Natural killer cell treated with Interleukin-12 subunit alpha and Interleukin-12 subunit beta and Interleukin-15 and Interleukin-18, amount 100 ng/mL, for 72 hours (primary cell): ENCODE measurements around the gene CATSPER1. TPM values are rescaled to one million over a fixed set of nuclear protein-coding genes. Genes with fewer than 3 reads are reported as not detected.

ENCODE experiments used
- ATAC-seq, 2 donors: fragments of 150-1000 bp; cut with Tn5 transposase in 1 of 2; sonication (Bioruptor Pico), chemical (Tn5 transposase) in 1 of 2; 2 replicates each; pipeline ENCODE4 v1.10.0; 2021
- DNase-seq: peaks from one replicate; pipeline ENCODE4 v3.0.0; 2022; ENCODE audit warnings: low spot score
- H3K27ac Mint-ChIP-seq, 2 donors: 1 replicate in 1 of 2; 2 replicates in 1 of 2; pipeline ENCODE4 v1.8.0; 2022; ENCODE audit warnings: mixed read lengths in 2 of 2, mild to moderate bottlenecking in 1 of 2, moderate library complexity in 1 of 2
- H3K27me3 Mint-ChIP-seq, 2 donors: 1 replicate in 1 of 2; 2 replicates in 1 of 2; pipeline ENCODE4 v1.8.0; 2022; ENCODE audit warnings: mixed read lengths in 2 of 2
- H3K36me3 Mint-ChIP-seq: one replicate; pipeline ENCODE4 v1.8.0; 2022; ENCODE audit warnings: mixed read lengths
- H3K4me1 Mint-ChIP-seq, 2 donors: 1 replicate in 1 of 2; 2 replicates in 1 of 2; pipeline ENCODE4 v1.8.0; 2022; ENCODE audit warnings: low read depth in 2 of 2, mixed read lengths in 2 of 2, mild to moderate bottlenecking in 1 of 2
- H3K4me3 Mint-ChIP-seq: one replicate; pipeline ENCODE4 v1.8.0; 2022; ENCODE audit warnings: mixed read lengths
- H3K9me3 Mint-ChIP-seq: 2 replicates; pipeline ENCODE4 v1.8.0; 2022; ENCODE audit warnings: mixed read lengths
- total RNA-seq, 2 donors: library from RNA; stranded (reverse); gene quantifications; one replicate each; pipeline ENCODE4 v1.2.3, GENCODE V29; 2022

The CATSPER1 gene
- total RNA-seq, 2 donors from 2014 or later = 1.5 to 8.8 TPM

DNA sequence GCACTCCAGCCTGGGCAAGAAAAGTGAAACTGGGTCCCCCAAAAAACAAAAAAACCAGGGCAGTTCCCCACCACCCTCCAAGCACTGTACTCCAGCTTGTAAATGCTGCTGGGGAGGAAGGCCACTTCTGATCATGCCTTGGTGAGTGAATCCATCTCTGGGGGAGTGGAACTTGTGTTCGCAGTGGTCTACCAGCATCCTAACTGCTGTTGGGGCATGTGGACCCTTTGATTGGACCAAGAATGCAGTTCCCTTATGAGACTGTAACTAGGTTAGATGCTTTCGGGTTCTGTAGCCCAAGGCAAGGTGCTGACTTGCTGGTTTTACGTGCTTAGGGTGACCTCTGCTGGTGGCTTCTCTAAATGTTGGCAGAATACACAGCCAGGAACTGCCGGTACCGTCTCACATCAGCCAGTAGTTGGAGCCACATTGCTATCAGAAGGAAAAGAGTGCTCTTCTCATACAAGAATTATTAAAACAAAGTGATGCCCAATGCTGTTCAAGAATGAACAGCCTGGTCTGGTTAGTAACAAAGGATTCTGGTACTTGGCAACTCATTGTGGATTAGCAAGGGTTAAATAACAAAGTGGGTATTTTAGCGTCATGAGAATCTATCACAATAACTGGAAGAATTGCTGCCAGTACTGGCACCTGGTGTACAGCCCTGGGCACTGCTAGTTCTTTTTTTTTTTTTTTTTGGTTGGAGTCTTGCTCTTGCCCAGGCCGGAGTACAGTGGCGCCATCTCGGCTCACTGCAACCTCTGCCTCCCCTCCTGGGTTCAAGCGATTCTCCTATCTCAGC, 37.3 kb downstream of the CATSPER1 start:
- H3K36me3 Mint-ChIP-seq = peaks cover 6% of the 10 kb centered on the region
- peak; percentile 89 for DNase-seq
- peak; percentile 99 to 100 for ATAC-seq
- peaks cover 6 to 7% of the 10 kb centered on the region in 2 donors for H3K4me1 Mint-ChIP-seq
- no peaks in the 10 kb centered on the region for H3K9me3 Mint-ChIP-seq
- no peak overlapping the region for H3K4me3 Mint-ChIP-seq
- H3K27me3 Mint-ChIP-seq = no peaks in the 10 kb centered on the region
- peak overlapping the region in 1 of 2 donors; percentile 12 for H3K27ac Mint-ChIP-seq

DNA sequence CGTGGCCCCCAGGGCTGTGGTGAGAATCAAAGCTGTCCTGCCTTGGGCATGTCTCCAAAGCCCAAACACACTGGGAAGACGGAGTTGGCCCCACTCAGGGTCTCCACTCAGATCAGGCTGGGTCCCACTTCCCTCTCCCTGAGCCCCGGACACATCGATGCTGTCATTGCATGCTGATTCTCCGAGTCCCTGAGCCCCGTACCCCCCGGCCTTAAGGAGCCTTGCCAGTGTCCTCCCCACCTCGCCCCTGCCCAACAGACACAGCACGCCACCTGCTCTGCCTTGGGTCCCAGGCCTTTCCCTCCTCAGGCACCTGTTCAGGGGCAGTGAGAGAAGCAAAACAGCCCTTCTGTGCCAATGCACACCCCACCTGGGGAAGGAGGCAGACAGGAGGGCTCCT, 38.9 kb downstream of the CATSPER1 start:
- H3K27ac Mint-ChIP-seq = no peak overlapping the region
- no peak overlapping the region for H3K4me3 Mint-ChIP-seq
- ATAC-seq = no peak

GRCh38 chr11:65983589-65983987, 42.7 kb downstream of the CATSPER1 start:
- H3K27me3 Mint-ChIP-seq = no peaks in the 10 kb centered on the region
- H3K9me3 Mint-ChIP-seq = no peaks in the 10 kb centered on the region
- DNase-seq = no peak
- no peak overlapping the region for H3K4me3 Mint-ChIP-seq
- ATAC-seq = no peak
- H3K27ac Mint-ChIP-seq = no peak overlapping the region
- H3K36me3 Mint-ChIP-seq = no peaks in the 10 kb centered on the region
- H3K4me1 Mint-ChIP-seq = no peaks in the 10 kb centered on the region

More for the DNA sequence above, 38.9 kb downstream of the CATSPER1 start:
- H3K9me3 Mint-ChIP-seq = no peaks in the 10 kb centered on the region
- H3K27me3 Mint-ChIP-seq = no peaks in the 10 kb centered on the region
- H3K36me3 Mint-ChIP-seq = peaks cover 6% of the 10 kb centered on the region
- DNase-seq = no peak
- H3K4me1 Mint-ChIP-seq = peaks cover 6 to 7% of the 10 kb centered on the region in 2 donors

- Mint-ChIP-seq H3K27ac (no peak overlapping the region), H3K4me1 (no peaks in the 10 kb centered on the region), H3K27me3 (no peaks in the 10 kb centered on the region), H3K9me3 (no peaks in the 10 kb centered on the region), H3K36me3 (no peaks in the 10 kb centered on the region), H3K4me3 (no peak overlapping the region)
- no peak for DNase-seq
- no peak for ATAC-seq
Observed at GRCh38 chr11:65982824-65983588, 43.3 kb downstream of the CATSPER1 start.

DNA sequence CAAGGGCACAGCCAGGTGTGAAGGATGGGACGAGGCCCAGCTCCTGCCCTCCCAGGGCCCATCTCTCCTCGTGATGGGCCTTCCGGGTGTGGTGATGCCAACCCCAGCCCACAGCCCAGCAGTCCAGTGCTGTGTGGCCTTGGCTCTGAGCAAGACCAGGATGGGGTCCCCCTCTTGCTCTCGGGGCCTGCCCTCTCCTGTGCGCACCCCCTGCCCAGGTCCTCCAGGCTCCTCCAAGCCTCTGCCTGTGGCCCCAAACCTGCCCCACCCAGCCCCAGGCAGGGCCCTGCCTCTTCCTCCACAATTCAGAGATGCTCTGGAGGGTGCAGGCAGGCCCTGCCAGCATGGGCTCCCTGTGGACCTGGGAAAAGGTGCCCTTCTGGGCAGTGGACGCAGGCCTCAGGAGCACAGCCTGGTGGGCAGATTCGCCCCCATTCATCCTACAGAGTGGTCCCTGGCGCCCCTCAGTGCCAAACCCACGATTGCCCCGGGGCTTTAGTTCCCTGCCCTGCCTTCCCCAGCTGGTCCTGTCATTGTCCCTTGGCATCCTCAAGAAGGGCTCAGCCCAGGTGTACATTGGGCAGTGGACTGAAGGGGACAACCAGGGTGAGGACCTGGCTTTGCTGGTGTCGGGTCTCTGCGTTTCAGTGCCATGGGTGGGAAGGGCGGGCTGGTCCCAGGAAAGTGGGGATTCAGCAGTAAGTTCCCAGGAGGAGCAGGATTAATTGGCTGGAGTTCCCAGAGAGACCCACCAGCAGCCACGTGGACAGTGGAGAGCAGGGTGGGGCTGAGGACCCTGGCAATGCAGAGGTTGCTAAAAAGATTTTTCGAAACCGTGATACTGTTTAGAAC, 44.1 kb downstream of the CATSPER1 start:
- DNase-seq = no peak
- Mint-ChIP-seq H3K36me3 (no peaks in the 10 kb centered on the region), H3K27ac (no peak overlapping the region), H3K27me3 (no peaks in the 10 kb centered on the region), H3K9me3 (no peaks in the 10 kb centered on the region), H3K4me1 (no peaks in the 10 kb centered on the region), H3K4me3 (no peak overlapping the region)
- peak in 1 of 2 donors; percentile 34 for ATAC-seq

DNA sequence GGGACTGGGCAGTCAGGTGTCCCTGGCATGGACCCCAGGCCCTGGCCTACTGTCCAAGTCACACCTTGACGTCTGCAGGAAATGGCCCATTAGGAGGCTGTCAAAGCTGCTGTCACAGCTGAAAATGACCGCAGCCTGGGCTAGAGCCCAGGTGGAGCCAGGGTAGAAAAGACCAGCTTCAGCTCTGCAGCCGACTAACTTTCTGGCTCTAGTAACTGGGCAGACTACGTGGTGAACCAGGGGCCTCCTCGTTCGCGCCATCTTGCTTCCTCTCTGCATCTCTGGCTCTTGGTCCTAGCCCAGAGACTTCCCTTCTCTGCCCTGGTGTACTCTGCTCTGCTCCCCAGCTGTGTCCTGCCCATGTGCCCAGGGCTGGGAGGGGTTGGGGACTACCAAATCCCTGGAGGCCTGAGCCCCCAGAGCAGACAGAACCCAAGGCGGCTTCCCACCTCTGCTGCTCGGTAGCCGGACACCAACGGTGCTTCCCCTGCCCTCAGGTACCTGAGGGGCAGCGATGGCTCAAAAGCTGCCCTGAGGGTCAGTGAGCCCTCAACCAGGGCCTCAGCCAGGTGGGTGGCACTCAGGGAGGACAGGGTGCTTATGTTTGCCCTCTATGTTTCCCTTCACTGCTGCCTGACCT, 45.1 kb downstream of the CATSPER1 start:
- no peak overlapping the region for H3K27ac Mint-ChIP-seq
- H3K4me1 Mint-ChIP-seq = peaks cover 5 to 7% of the 10 kb centered on the region in 2 donors
- H3K4me3 Mint-ChIP-seq = no peak overlapping the region
- DNase-seq = no peak
- no peaks in the 10 kb centered on the region for H3K9me3 Mint-ChIP-seq
- no peaks in the 10 kb centered on the region for H3K36me3 Mint-ChIP-seq
- no peak for ATAC-seq
- no peaks in the 10 kb centered on the region for H3K27me3 Mint-ChIP-seq

DNA sequence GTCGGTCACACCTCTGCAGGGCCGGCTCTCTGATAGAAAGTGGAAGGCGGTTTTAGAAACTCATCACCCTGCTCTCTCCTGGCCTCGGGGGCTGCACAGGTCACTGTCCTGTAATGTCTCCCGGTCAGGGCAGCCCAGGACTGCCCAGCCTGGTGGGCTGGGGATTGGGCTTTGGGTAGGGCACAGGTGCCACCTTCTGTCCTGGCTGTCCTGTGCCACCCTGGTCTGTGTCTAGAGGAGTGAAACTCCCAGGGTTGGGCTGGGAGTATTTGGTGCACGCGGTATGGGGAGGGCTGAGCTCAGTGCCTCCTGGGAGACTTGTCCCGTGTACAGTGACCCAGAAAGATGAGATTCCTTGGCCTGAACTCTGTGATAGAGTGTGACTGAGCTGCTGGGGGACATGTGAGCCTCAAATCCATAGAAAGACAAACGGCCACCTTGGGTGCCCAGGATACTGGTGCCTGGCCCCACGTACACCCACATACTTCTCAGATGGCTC, 47.0 kb downstream of the CATSPER1 start:
- Mint-ChIP-seq H3K4me3 (no peak overlapping the region), H3K27ac (no peak overlapping the region)
- no peak for ATAC-seq

DNA sequence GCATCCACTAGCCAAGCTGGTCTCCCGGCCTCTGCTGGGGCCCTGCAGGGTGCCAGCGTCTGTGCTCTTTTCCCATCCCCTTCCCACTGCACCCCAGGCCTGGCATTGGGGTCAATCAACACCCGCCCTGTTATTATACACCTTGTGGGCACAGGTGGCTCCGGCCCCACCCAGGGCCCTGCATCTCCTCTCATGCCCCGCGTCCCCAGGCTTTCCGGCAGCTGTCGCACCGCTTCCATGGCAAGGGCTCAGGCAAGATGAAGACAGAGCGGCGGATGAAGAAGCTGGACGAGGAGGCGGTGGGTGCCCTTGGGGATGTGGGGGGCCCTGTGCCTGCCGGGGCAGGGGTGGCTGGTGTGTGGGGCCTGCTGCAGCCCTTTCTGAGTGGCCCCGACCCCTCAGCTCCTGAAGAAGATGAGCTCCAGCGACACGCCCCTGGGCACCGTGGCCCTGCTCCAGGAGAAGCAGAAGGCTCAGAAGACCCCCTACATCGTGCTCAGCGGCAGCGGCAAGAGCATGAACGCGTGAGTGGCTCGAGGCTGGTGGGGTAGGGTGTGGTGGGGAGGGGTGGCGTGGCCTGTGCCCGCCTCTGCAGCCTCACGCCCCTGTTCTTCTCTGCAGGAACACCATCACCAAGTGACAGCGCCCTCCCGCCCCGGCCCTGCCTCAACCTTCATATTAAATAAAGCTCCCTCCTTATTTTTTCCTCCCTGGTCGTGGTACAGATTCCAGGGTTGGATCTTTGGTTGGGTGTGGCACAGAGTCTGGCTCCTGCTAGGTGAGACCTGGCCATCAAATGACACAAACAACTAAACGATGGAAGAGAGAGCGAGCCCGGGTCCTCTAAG, 47.7 kb downstream of the CATSPER1 start:
- no peak for ATAC-seq
- Mint-ChIP-seq H3K4me3 (no peak overlapping the region), H3K36me3 (no peaks in the 10 kb centered on the region), H3K9me3 (no peaks in the 10 kb centered on the region), H3K27me3 (no peaks in the 10 kb centered on the region), H3K4me1 (peaks cover 12 to 15% of the 10 kb centered on the region in 2 donors), H3K27ac (no peak overlapping the region)
- DNase-seq = no peak

More for the DNA sequence above, 47.0 kb downstream of the CATSPER1 start:
- Mint-ChIP-seq H3K27me3 (no peaks in the 10 kb centered on the region), H3K36me3 (no peaks in the 10 kb centered on the region), H3K4me1 (peaks cover 12 to 15% of the 10 kb centered on the region in 2 donors), H3K9me3 (no peaks in the 10 kb centered on the region)
- DNase-seq = no peak

GRCh38 chr11:65977621-65978390, 48.5 kb downstream of the CATSPER1 start:
- H3K27ac Mint-ChIP-seq = no peak overlapping the region
- peaks cover 18 to 22% of the 10 kb centered on the region in 2 donors for H3K4me1 Mint-ChIP-seq
- DNase-seq (no peak), ATAC-seq (no peak)
- H3K4me3 Mint-ChIP-seq = no peak overlapping the region
- H3K36me3 Mint-ChIP-seq = peaks cover 7% of the 10 kb centered on the region
- H3K9me3 Mint-ChIP-seq = no peaks in the 10 kb centered on the region
- H3K27me3 Mint-ChIP-seq = no peaks in the 10 kb centered on the region

DNA sequence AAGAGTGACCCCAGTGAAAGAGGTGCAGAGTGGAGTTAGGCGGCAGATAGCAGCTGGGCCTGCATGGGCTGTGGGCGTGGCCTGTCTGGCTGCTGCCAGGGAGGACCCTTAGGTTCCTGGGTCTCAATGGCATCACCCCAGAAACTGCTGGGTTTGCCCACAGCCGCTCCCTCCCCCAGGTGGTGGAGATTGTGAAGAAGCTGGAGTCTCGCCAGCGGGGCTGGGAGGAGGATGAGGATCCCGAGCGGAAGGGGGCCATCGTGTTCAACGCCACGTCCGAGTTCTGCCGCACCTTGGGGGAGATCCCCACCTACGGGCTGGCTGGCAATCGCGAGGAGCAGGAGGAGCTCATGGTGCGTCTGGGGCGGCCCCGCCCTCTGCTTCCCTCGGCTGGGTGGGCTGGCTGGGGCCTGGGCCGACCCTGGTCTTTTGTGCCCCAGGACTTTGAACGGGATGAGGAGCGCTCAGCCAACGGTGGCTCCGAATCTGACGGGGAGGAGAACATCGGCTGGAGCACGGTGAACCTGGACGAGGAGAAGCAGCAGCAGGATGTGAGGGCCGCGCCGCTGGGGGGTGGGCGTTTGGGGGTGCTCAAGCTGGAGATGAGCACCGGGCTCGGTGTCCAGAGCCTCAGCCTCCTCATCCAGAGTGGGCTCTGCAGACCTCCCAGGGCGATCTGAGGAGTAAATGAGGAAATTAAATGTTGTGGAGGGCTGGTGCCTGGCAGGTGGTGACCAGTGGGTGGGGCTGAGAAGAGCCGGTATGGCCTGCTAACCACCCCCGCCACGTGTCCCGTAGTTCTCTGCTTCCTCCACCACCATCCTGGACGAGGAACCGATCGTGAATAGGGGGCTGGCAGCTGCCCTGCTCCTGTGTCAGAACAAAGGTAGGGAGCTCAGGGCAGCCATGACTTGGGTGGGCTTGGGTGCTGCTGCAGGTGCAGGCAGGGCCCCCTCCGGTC, 49.8 kb downstream of the CATSPER1 start:
- H3K36me3 Mint-ChIP-seq = peaks cover 8% of the 10 kb centered on the region
- H3K9me3 Mint-ChIP-seq = no peaks in the 10 kb centered on the region
- H3K27me3 Mint-ChIP-seq = no peaks in the 10 kb centered on the region
- DNase-seq (no peak), ATAC-seq (no peak)
- peak overlapping the region in 1 of 2 donors; percentile 67 for H3K27ac Mint-ChIP-seq
- peaks cover 18 to 22% of the 10 kb centered on the region in 2 donors for H3K4me1 Mint-ChIP-seq
- no peak overlapping the region for H3K4me3 Mint-ChIP-seq

- DNase-seq = no peak
- H3K27ac Mint-ChIP-seq = peak overlapping the region in 1 of 2 donors; percentile 67
- H3K27me3 Mint-ChIP-seq = no peaks in the 10 kb centered on the region
- no peak overlapping the region for H3K4me3 Mint-ChIP-seq
- no peak for ATAC-seq
- peaks cover 8% of the 10 kb centered on the region for H3K36me3 Mint-ChIP-seq
- no peaks in the 10 kb centered on the region for H3K9me3 Mint-ChIP-seq
- peaks cover 18 to 22% of the 10 kb centered on the region in 2 donors for H3K4me1 Mint-ChIP-seq
Observed at GRCh38 chr11:65975771-65976170, 50.5 kb downstream of the CATSPER1 start.
